Loucy (cell line): ENCODE data around the gene SAMD1.

Experiments
- EZH2phosphoT487 ChIP-seq: fragments of 200-600 bp; IDR thresholded peaks from 2 replicates; pipeline ENCODE4 v1.6.1; 2018; ENCODE audit warnings: antibody characterized with exemption, mild to moderate bottlenecking, moderate library complexity, borderline replicate concordance
- TF ChIP-seq, protein P1 (sequence below): fragments of 200-600 bp; sonication (generic); conservative IDR thresholded peaks from 2 replicates; pipeline ENCODE4 v1.5.1; 2014; ENCODE audit warnings: mild to moderate bottlenecking, antibody characterized with exemption, low read length

DNA sequence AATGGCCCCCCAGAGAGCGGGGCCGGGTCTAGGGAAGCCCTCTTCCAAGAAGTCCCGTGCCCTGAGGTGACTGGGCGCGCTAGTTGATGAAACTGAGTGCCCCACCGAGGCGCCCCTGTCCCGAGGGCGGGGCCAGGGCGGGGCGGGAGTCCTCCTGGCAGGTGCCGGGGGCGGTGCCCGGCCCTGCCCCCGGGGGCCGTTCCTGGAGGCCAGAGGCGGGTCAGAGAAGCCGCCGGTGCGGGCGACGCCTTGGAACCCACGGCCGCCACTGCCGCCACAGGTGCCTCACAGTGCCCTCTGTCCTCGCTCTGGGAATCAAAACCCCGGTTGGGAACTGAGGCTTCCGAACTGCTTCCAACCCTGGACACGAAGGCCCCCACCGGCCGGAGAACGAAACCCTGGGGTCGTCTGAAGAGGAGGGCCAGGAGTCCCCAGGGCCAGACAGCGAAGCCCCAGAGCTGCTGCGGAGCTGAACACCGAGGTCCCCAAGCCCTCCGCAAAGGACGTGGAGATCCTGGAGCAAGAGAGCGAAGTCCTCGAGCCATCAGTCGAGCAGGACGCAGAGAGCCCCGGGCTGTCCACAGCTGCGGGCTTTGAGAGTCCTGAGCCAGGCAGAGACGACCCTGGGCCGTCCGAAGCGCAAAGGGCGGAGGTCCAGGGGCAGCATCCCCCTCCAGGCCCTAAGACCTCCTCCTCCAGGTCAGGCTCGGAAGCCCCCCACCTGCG is 17.9 kb downstream of the SAMD1 start, which contains the start of gene MISP3:
- TF ChIP-seq, protein P1, sequence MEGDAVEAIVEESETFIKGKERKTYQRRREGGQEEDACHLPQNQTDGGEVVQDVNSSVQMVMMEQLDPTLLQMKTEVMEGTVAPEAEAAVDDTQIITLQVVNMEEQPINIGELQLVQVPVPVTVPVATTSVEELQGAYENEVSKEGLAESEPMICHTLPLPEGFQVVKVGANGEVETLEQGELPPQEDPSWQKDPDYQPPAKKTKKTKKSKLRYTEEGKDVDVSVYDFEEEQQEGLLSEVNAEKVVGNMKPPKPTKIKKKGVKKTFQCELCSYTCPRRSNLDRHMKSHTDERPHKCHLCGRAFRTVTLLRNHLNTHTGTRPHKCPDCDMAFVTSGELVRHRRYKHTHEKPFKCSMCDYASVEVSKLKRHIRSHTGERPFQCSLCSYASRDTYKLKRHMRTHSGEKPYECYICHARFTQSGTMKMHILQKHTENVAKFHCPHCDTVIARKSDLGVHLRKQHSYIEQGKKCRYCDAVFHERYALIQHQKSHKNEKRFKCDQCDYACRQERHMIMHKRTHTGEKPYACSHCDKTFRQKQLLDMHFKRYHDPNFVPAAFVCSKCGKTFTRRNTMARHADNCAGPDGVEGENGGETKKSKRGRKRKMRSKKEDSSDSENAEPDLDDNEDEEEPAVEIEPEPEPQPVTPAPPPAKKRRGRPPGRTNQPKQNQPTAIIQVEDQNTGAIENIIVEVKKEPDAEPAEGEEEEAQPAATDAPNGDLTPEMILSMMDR, result no peak
- no peak for TF ChIP-seq EZH2phosphoT487
